ENCODE measurements around the gene TMEM219. TPM values are rescaled to one million over a fixed set of nuclear protein-coding genes. Genes with fewer than 3 reads are reported as not detected.

The TMEM219 gene
- total and polyA plus RNA-seq, 9 of the 15 experiments (the other 6 are each of a cell fraction or from before 2014, with no cell fraction given) = 35.3 to 62.8 (median 55.5) TPM

GRCh38 chr16:29995324-29995910 is 33.5 kb downstream of the TMEM219 start, which contains the start of gene HIRIP3 (continued):
- peak; percentile 84 for TF ChIP-seq MXD1 (CRISPR knock-in tag; IDR thresholded peaks at IDR 0.05; ENCODE audit: borderline replicate concordance, poor library complexity, severe bottlenecking)
- no peak for TF ChIP-seq STAT5A (IDR thresholded peaks at IDR 0.05; ENCODE audit: borderline replicate concordance, low read length)
- no peak for TF ChIP-seq RAD51 (IDR thresholded peaks at IDR 0.05; ENCODE audit: borderline replicate concordance, low read depth)
- no peak for TF ChIP-seq CAMTA2 (CRISPR knock-in tag; conservative IDR thresholded peaks at IDR 0.05)
- no peak for TF ChIP-seq PREB (CRISPR knock-in tag; IDR thresholded peaks at IDR 0.05)
- no peak for TF ChIP-seq HNRNPL (IDR thresholded peaks at IDR 0.05; ENCODE audit: low read depth, low read length)
- TF ChIP-seq MAX (CRISPR knock-in tag; IDR thresholded peaks at IDR 0.05) = peak; percentile 90
- TF ChIP-seq TSC22D4 (tag; IDR thresholded peaks at IDR 0.05) = no peak
- no peak for TF ChIP-seq ZNF232 (CRISPR knock-in tag; IDR thresholded peaks at IDR 0.05)
- no peak for TF ChIP-seq ZNF444 (CRISPR knock-in tag; IDR thresholded peaks at IDR 0.05)
- no peak for TF ChIP-seq ELF4 (CRISPR knock-in tag; IDR thresholded peaks at IDR 0.05)
- peak in 1 of 2 experiments; percentile 91; a peak in 2 of 4 replicates for TF ChIP-seq TEAD1 (CRISPR knock-in tag; IDR thresholded peaks at IDR 0.05)
- TF ChIP-seq POU5F1 (IDR thresholded peaks at IDR 0.05; ENCODE audit: borderline replicate concordance, low read depth, low read length, partially characterized antibody) = peak; percentile 78
- peak; percentile 64; the same call in 1 of the 2 replicates for TF ChIP-seq TFAP4 (CRISPR knock-in tag; IDR thresholded peaks at IDR 0.05; ENCODE audit: borderline replicate concordance)
- TF ChIP-seq PATZ1 (CRISPR knock-in tag; IDR thresholded peaks at IDR 0.05; ENCODE audit: borderline replicate concordance) = no peak
- no peak for TF ChIP-seq MTF1 (CRISPR knock-in tag; IDR thresholded peaks at IDR 0.05; ENCODE audit: borderline replicate concordance)
- no peak for TF ChIP-seq ZNF830 (CRISPR knock-in tag; IDR thresholded peaks at IDR 0.05)
- TF ChIP-seq TOE1 (IDR thresholded peaks at IDR 0.05; ENCODE audit: borderline replicate concordance) = peak; percentile 66; the same call in 1 of the 2 replicates
- TF ChIP-seq TOE1 (CRISPR knock-in tag; IDR thresholded peaks at IDR 0.05; ENCODE audit: borderline replicate concordance, low read depth) = no peak
- TF ChIP-seq ZNF384 (IDR thresholded peaks at IDR 0.05; ENCODE audit: low read depth, low read length) = 0 out of 2 replicates have a peak, but pooled peaks have one; percentile 44
- no peak for TF ChIP-seq SRSF1 (IDR thresholded peaks at IDR 0.05; ENCODE audit: low read depth, low read length)
- TF ChIP-seq CREB1 (IDR thresholded peaks at IDR 0.05) = no peak
- TF ChIP-seq CREB1 (CRISPR knock-in tag; IDR thresholded peaks at IDR 0.05) = no peak
